Measurements from ENCODE around the gene PGAP2. TPM values are rescaled to one million over a fixed set of nuclear protein-coding genes. Genes with fewer than 3 reads are reported as not detected.

PGAP2 gene
- total and polyA plus RNA-seq, 10 of the 15 experiments (the other 5 are each of a cell fraction or from before 2014, with no cell fraction given) = 12.3 to 37.4 (median 31.9) TPM

DNA sequence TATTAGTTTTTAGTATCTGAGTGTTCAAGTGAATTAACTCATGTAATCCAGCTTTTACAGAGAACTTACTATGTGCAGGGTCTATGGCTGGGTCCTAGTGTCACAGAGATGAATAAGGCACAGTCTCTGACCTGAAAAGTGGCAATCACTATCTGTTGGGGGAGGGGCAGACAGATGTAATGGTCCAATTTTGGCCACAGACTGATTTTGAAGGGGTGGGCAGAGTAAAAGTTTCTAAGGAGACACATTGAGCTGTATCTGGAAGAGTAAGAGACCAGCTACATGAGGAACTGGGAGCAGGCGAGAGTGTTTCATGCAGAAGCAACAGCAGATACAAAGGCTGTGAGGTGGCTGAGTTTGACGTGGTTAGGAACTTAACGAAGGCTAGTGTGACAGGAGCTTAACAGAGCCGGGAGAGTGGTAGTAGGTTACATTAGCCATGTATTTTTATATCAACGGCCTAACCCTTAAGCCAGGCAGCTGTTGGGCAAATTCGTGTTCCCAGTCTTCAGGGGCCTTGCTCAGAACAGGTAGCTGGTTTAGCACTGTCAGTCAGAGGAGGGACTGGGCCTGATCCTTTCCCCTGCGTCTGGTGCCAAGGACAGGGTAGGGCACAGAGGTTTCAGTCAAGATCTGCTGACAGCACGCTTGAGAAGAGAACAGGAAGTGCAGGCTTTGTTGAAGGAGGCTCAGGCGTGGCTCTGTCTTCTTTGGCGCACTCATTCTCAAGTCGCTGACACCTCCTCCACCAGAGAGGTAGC is 45.7 kb downstream of the PGAP2 start:
- ATAC-seq = peak; percentile 73
- CTCF ChIA-PET = interaction anchor here (0.6 to 39.6 kb wide), 53 partner anchors 5 to 1884 kb away, joined by 3 to 1047 read pairs (median 7); partner anchors contain the start of genes PGAP2, RHOG and STIM1
- peak; percentile 93 for FAIRE-seq
- Histone ChIP-seq H2AFZ (ENCODE audit: control insufficient read depth, low read depth, low read length) (peak overlapping the region; percentile 97), H3K9me3 (replicated peaks; ENCODE audit: control insufficient read depth, insufficient read depth, low read length) (no peaks in the 10 kb centered on the region), H3K4me3 (peak overlapping the region; percentile 57; the same call in 1 of the 2 replicates), H3K9ac (ENCODE audit: control insufficient read depth, insufficient read depth, low read length) (peak overlapping the region; percentile 95), H3K4me1 (ENCODE audit: control insufficient read depth, insufficient read depth, low read length) (peaks cover 25% of the 10 kb centered on the region), H3K4me2 (ENCODE audit: control insufficient read depth, insufficient read depth) (peak overlapping the region; percentile 99), H4K20me1 (ENCODE audit: control insufficient read depth, insufficient read depth) (no peaks in the 10 kb centered on the region), H3K27ac (ENCODE audit: control insufficient read depth, insufficient read depth) (peak overlapping the region; percentile 97), H3K36me3 (ENCODE audit: control insufficient read depth in 2 of 2, insufficient read depth in 2 of 2, low read length in 1 of 2) (no peaks in the 10 kb centered on the region), H3K79me2 (ENCODE audit: control insufficient read depth, insufficient read depth, low read length) (peaks cover 36% of the 10 kb centered on the region), H3K27me3 (replicated peaks in 1 of 2; ENCODE audit: control insufficient read depth in 2 of 2, insufficient read depth in 2 of 2, low read length in 1 of 2) (no peaks in the 10 kb centered on the region)
- intact Hi-C loops (cut with micrococcal nuclease; ENCODE audit: unreplicated experiment) (loop anchor here (2.0 kb wide), 3 partner anchors 25 to 95 kb away; no protein-coding TSS in a partner anchor), in situ Hi-C loops (cut with MboI) (loop anchor here (25.0 kb wide), 2 partner anchors 1483 to 1833 kb away; partner anchors contain the start of genes OR51B5, TRIM22 and TRIM5)
- RAD21 ChIA-PET (ENCODE audit: unreplicated experiment) = interaction anchor here (1.0 to 16.5 kb wide), 42 partner anchors 9 to 334 kb away, joined by 3 to 605 read pairs (median 8); partner anchors contain the start of genes PGAP2 and RHOG
- WGBS (ENCODE audit: insufficient coverage, insufficient replicate concordance, low lambda C conversion rate, missing lambda C conversion rate) = 4% methylated on average over 11 of the region's 11 CpGs
- TSS peak; percentile 77 for BruUV-seq (replicated peaks)
- SMC1A ChIA-PET (ENCODE audit: uncharacterized antibody, unreplicated experiment) = interaction anchor here (0.7 to 21.1 kb wide), 42 partner anchors 8 to 329 kb away, joined by 3 to 805 read pairs (median 6); partner anchors contain the start of genes PGAP2, RHOG and RRM1
- POLR2A ChIA-PET = interaction anchor here (0.9 to 13.2 kb wide), 22 partner anchors 11 to 218 kb away, joined by 3 to 405 read pairs (median 4); partner anchors contain the start of genes NUP98, PGAP2 and RHOG
- peak; percentile 86 for DNase-seq (ENCODE audit: low read depth, low spot score)
- TF ChIP-seq CHD1 (IDR thresholded peaks at IDR 0.05; ENCODE audit: low read depth, low read length) = no peak
- 0 out of 2 replicates have a peak, but pooled peaks have one; percentile 30 for TF ChIP-seq ASH2L (IDR thresholded peaks at IDR 0.05; ENCODE audit: borderline replicate concordance, low read depth)
- TF ChIP-seq BHLHE40 (IDR thresholded peaks at IDR 0.05; ENCODE audit: borderline replicate concordance in 1 of 2, low read depth in 2 of 2, low read length in 1 of 2) = peak in 1 of 2 experiments; percentile 47; a peak in 1 of 4 replicates
- no peak for TF ChIP-seq SUPT20H (IDR thresholded peaks at IDR 0.05; ENCODE audit: borderline replicate concordance, control insufficient read depth, low read depth, low read length)
- TF ChIP-seq, protein P1, sequence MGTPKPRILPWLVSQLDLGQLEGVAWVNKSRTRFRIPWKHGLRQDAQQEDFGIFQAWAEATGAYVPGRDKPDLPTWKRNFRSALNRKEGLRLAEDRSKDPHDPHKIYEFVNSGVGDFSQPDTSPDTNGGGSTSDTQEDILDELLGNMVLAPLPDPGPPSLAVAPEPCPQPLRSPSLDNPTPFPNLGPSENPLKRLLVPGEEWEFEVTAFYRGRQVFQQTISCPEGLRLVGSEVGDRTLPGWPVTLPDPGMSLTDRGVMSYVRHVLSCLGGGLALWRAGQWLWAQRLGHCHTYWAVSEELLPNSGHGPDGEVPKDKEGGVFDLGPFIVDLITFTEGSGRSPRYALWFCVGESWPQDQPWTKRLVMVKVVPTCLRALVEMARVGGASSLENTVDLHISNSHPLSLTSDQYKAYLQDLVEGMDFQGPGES (IDR thresholded peaks at IDR 0.05) = no peak
- no peak for TF ChIP-seq NR2C1 (IDR thresholded peaks at IDR 0.05)
- TF ChIP-seq CREM (IDR thresholded peaks at IDR 0.05; ENCODE audit: low read depth) = 0 out of 2 replicates have a peak, but pooled peaks have one; percentile 34
- TF ChIP-seq, protein P2, sequence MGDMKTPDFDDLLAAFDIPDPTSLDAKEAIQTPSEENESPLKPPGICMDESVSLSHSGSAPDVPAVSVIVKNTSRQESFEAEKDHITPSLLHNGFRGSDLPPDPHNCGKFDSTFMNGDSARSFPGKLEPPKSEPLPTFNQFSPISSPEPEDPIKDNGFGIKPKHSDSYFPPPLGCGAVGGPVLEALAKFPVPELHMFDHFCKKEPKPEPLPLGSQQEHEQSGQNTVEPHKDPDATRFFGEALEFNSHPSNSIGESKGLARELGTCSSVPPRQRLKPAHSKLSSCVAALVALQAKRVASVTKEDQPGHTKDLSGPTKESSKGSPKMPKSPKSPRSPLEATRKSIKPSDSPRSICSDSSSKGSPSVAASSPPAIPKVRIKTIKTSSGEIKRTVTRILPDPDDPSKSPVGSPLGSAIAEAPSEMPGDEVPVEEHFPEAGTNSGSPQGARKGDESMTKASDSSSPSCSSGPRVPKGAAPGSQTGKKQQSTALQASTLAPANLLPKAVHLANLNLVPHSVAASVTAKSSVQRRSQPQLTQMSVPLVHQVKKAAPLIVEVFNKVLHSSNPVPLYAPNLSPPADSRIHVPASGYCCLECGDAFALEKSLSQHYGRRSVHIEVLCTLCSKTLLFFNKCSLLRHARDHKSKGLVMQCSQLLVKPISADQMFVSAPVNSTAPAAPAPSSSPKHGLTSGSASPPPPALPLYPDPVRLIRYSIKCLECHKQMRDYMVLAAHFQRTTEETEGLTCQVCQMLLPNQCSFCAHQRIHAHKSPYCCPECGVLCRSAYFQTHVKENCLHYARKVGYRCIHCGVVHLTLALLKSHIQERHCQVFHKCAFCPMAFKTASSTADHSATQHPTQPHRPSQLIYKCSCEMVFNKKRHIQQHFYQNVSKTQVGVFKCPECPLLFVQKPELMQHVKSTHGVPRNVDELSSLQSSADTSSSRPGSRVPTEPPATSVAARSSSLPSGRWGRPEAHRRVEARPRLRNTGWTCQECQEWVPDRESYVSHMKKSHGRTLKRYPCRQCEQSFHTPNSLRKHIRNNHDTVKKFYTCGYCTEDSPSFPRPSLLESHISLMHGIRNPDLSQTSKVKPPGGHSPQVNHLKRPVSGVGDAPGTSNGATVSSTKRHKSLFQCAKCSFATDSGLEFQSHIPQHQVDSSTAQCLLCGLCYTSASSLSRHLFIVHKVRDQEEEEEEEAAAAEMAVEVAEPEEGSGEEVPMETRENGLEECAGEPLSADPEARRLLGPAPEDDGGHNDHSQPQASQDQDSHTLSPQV (IDR thresholded peaks at IDR 0.05) = no peak
- TF ChIP-seq HCFC1 (IDR thresholded peaks at IDR 0.05; ENCODE audit: low read length) = no peak
- TF ChIP-seq YBX1 (IDR thresholded peaks at IDR 0.05) = no peak
- TF ChIP-seq KLF5 (IDR thresholded peaks at IDR 0.05; ENCODE audit: partially characterized antibody) = no peak
- TF ChIP-seq, protein P3, sequence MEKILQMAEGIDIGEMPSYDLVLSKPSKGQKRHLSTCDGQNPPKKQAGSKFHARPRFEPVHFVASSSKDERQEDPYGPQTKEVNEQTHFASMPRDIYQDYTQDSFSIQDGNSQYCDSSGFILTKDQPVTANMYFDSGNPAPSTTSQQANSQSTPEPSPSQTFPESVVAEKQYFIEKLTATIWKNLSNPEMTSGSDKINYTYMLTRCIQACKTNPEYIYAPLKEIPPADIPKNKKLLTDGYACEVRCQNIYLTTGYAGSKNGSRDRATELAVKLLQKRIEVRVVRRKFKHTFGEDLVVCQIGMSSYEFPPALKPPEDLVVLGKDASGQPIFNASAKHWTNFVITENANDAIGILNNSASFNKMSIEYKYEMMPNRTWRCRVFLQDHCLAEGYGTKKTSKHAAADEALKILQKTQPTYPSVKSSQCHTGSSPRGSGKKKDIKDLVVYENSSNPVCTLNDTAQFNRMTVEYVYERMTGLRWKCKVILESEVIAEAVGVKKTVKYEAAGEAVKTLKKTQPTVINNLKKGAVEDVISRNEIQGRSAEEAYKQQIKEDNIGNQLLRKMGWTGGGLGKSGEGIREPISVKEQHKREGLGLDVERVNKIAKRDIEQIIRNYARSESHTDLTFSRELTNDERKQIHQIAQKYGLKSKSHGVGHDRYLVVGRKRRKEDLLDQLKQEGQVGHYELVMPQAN (conservative IDR thresholded peaks at IDR 0.05) = 0 out of 2 replicates have a peak, but pooled peaks have one; percentile 4
- TF ChIP-seq IRF4 (IDR thresholded peaks at IDR 0.05; ENCODE audit: low read depth, low read length) = 0 out of 2 replicates have a peak, but pooled peaks have one; percentile 16
- no peak for TF ChIP-seq FOXM1 (IDR thresholded peaks at IDR 0.05; ENCODE audit: low read depth, low read length)
- TF ChIP-seq EGR1 (IDR thresholded peaks at IDR 0.05; ENCODE audit: borderline replicate concordance in 1 of 2, low read depth in 2 of 2, low read length in 2 of 2) = no peak; a peak in 1 of 3 replicates

Measured in GM12878 (cell line).